ENCODE results near the gene NKAIN2.

- no peak for TF ChIP-seq CTCF (IDR thresholded peaks at IDR 0.05 in 4 of 5, conservative IDR thresholded peaks at IDR 0.05 in 1 of 5)
- no peak for TF ChIP-seq POLR2A (IDR thresholded peaks at IDR 0.05)
Observed at GRCh38 chr6:124765280-124765679, 961.6 kb downstream of the NKAIN2 start.
